Esophagus muscularis mucosa (tissue), 4 donors: Measurements from ENCODE around the gene SLC25A25. TPM values are rescaled to one million over a fixed set of nuclear protein-coding genes. Genes with fewer than 3 reads are reported as not detected.

Experiments
- DNase-seq: peaks from one replicate; pipeline ENCODE4 v3.0.0-alpha.2; 2017; ENCODE audit errors: extremely low spot score
- H3K27ac ChIP-seq, 4 donors: fragments of 200-600 bp; sonication (generic); replicated peaks in 1 of 4; 1 replicate in 3 of 4; 2 replicates in 1 of 4; pipeline ENCODE4 v1.5.1; 2016 to 2019; ENCODE audit warnings: mild to moderate bottlenecking in 1 of 4
- H3K27me3 ChIP-seq, 4 donors: fragments of 200-600 bp; sonication (generic); one replicate each; pipeline versions ENCODE4 v1.5.1 to v1.6.0; 2016 to 2019
- H3K36me3 ChIP-seq, 4 donors: fragments of 200-600 bp; sonication (generic); one replicate each; pipeline ENCODE4 v1.5.1; 2016 to 2019
- H3K4me1 ChIP-seq, 4 donors: fragments of 200-600 bp; sonication (generic); one replicate each; pipeline ENCODE4 v1.5.1; 2016 to 2019
- H3K4me3 ChIP-seq, 4 donors: fragments of 200-600 bp; sonication (generic); 1 replicate in 2 of 4; 2 replicates in 2 of 4; pipeline ENCODE4 v1.5.1; 2016 to 2019; ENCODE audit warnings: mild to moderate bottlenecking in 4 of 4, moderate library complexity in 1 of 4
- H3K9me3 ChIP-seq, 4 donors: fragments of 200-600 bp; sonication (generic); 1 replicate in 3 of 4; 2 replicates in 1 of 4; pipeline ENCODE4 v1.5.1; 2016 to 2019
- EP300 ChIP-seq: sonication (generic); formaldehyde crosslinking; IDR thresholded peaks from one replicate; pipeline ENCODE4 v1.6.1; 2017; ENCODE audit warnings: antibody characterized with exemption
- POLR2A ChIP-seq: fragments of 450-650 bp; IDR thresholded peaks from one replicate; pipeline ENCODE4 v1.6.1; 2017; ENCODE audit warnings: antibody characterized with exemption, moderate library complexity, mild to moderate bottlenecking, low read depth
- POLR2AphosphoS5 ChIP-seq, 2 donors: sonication (generic); formaldehyde crosslinking; IDR thresholded peaks; one replicate each; pipeline ENCODE4 v1.6.1; 2017; ENCODE audit warnings: antibody characterized with exemption in 2 of 2
- WGBS: methylation state at CpG from one replicate; pipeline ENCODE4 v1.1.5; 2018; 5-methylcytosine and 5-hydroxymethylcytosine counted together
- intact Hi-C: fragments of 100-400 bp; cut with DNase I; formaldehyde crosslinking; loops from one replicate; pipeline ENCODE4 v1.15.1; 2023
- total RNA-seq, 4 donors: library from RNA; depleted of rRNA; stranded (reverse); fragments of >200 nt; gene quantifications; one replicate each; pipeline versions ENCODE4 v1.1.0 to v1.2.1, GENCODE V29; 2016
- TF ChIP-seq, protein P1 (sequence below), 3 experiments: fragments of 200-600 bp in 2 of 3; fragments of 450-650 bp in 1 of 3; sonication (generic) in 2 of 3; IDR thresholded peaks; one replicate each; pipeline ENCODE4 v1.5.1; 2017 to 2019; ENCODE audit warnings: antibody characterized with exemption in 3 of 3, mild to moderate bottlenecking in 2 of 3, moderate library complexity in 1 of 3

Gene SLC25A25
- total RNA-seq, 4 donors from 2014 or later: 14.5 to 140 (median 21.3) TPM

- H3K27ac ChIP-seq: no peak overlapping the region
- DNase-seq: no peak
- TF ChIP-seq, protein P1, sequence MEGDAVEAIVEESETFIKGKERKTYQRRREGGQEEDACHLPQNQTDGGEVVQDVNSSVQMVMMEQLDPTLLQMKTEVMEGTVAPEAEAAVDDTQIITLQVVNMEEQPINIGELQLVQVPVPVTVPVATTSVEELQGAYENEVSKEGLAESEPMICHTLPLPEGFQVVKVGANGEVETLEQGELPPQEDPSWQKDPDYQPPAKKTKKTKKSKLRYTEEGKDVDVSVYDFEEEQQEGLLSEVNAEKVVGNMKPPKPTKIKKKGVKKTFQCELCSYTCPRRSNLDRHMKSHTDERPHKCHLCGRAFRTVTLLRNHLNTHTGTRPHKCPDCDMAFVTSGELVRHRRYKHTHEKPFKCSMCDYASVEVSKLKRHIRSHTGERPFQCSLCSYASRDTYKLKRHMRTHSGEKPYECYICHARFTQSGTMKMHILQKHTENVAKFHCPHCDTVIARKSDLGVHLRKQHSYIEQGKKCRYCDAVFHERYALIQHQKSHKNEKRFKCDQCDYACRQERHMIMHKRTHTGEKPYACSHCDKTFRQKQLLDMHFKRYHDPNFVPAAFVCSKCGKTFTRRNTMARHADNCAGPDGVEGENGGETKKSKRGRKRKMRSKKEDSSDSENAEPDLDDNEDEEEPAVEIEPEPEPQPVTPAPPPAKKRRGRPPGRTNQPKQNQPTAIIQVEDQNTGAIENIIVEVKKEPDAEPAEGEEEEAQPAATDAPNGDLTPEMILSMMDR (IDR thresholded peaks at IDR 0.05): no peak
- no peaks in the 10 kb centered on the region for H3K9me3 ChIP-seq
- no peaks in the 10 kb centered on the region for H3K27me3 ChIP-seq
- WGBS: 100% methylated on average over 1 of the region's 3 CpGs
- H3K4me3 ChIP-seq: no peak overlapping the region
- intact Hi-C loops: no loop called here
- no peaks in the 10 kb centered on the region for H3K36me3 ChIP-seq
- H3K4me1 ChIP-seq: no peaks in the 10 kb centered on the region
Measured at GRCh38 chr9:128138001-128138400, 70.0 kb downstream of the SLC25A25 start.

DNA sequence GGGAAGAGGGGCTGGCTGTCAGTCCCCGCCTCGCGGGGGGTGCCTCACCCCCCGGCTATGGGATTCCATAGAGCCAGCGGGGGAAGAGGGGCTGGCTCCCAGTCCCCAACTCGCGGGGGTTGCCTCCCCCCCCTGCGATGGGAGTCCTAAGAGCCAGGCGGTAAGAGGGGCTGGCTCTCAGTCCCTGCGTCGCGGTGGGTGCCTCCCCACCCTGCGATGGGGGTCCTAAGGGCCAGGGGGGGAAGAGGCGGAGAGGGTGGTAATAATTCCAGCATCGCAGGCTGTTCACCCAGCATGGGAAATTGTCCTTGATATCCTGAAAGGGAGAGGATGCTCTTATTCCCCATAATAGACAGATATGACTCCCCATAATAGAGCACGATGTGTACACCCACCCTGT lies 71.6 kb downstream of the SLC25A25 start:
- H3K27ac ChIP-seq: no peak overlapping the region
- H3K27me3 ChIP-seq: no peaks in the 10 kb centered on the region
- DNase-seq: no peak
- H3K36me3 ChIP-seq: no peaks in the 10 kb centered on the region
- H3K9me3 ChIP-seq: no peaks in the 10 kb centered on the region
- 69% methylated on average over 2 of the region's 16 CpGs for WGBS
- H3K4me3 ChIP-seq: no peak overlapping the region
- TF ChIP-seq, protein P1 (IDR thresholded peaks at IDR 0.05): no peak
- TF ChIP-seq EP300 (no peak), POLR2AphosphoS5 (IDR thresholded peaks at IDR 0.05) (no peak), POLR2A (no peak)
- intact Hi-C loops: no loop called here
- H3K4me1 ChIP-seq: no peaks in the 10 kb centered on the region

DNA sequence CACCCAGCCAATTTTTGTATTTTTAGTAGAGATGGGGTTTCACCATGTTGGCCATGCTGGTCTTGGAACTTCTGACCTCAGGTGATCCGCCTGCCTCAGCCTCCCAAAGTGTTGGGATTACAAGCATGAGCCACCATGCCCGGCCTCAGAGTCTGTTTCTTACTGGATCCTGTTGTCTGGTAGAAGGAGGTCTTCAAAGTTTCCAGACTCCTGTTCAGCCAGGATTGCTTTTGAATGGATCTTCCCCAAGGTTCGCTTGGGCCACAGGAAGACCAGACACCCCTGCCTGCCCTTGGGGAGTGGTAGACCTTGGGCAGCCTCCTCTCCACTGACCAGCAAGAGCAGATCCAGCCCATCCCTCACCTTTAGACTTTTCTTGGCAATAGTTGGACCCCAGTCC lies 73.6 kb downstream of the SLC25A25 start:
- Histone ChIP-seq H3K9me3 (no peaks in the 10 kb centered on the region), H3K36me3 (no peaks in the 10 kb centered on the region), H3K27ac (no peak overlapping the region), H3K27me3 (no peaks in the 10 kb centered on the region), H3K4me3 (no peak overlapping the region), H3K4me1 (no peaks in the 10 kb centered on the region)
- WGBS: 94% methylated on average over 3 of the region's 3 CpGs
- TF ChIP-seq POLR2A (no peak), EP300 (no peak), POLR2AphosphoS5 (IDR thresholded peaks at IDR 0.05) (no peak)
- TF ChIP-seq, protein P1 (IDR thresholded peaks at IDR 0.05): no peak
- intact Hi-C loops: no loop called here
- DNase-seq: no peak

DNA sequence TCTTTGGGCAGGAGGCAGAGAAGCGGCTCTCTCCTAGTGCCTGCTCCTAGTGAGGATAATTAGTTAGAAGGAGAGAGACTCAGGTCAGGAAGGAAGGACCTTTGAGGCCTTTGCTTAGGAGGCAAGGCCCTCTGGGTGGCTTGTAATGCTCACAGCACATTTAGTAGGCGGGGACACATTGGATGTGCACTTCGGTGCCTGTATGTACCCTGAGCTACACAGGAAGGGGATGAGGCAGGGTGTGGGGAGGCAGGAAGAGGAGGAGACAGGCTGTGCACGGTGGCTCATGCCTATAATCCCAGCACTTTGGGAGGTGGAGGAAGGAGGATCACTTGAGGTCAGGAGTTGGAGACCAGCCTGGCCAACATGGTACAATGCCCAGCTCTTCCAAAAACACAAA lies 74.0 kb downstream of the SLC25A25 start:
- H3K4me1 ChIP-seq: no peaks in the 10 kb centered on the region
- WGBS: 80% methylated on average over 4 of the region's 4 CpGs
- H3K9me3 ChIP-seq: no peaks in the 10 kb centered on the region
- TF ChIP-seq EP300 (no peak), POLR2AphosphoS5 (IDR thresholded peaks at IDR 0.05) (no peak), POLR2A (no peak)
- TF ChIP-seq, protein P1 (IDR thresholded peaks at IDR 0.05): no peak
- H3K27ac ChIP-seq: no peak overlapping the region
- H3K27me3 ChIP-seq: no peaks in the 10 kb centered on the region
- no peak for DNase-seq
- H3K36me3 ChIP-seq: no peaks in the 10 kb centered on the region
- intact Hi-C loops: no loop called here
- H3K4me3 ChIP-seq: no peak overlapping the region

- Histone ChIP-seq H3K4me1 (no peaks in the 10 kb centered on the region), H3K36me3 (no peaks in the 10 kb centered on the region), H3K4me3 (no peak overlapping the region), H3K27me3 (no peaks in the 10 kb centered on the region), H3K9me3 (no peaks in the 10 kb centered on the region), H3K27ac (no peak overlapping the region)
- WGBS: 93% methylated on average over 2 of the region's 2 CpGs
- intact Hi-C loops: no loop called here
- TF ChIP-seq EP300: no peak
- TF ChIP-seq POLR2AphosphoS5 (IDR thresholded peaks at IDR 0.05): no peak
- no peak for DNase-seq
Measured at GRCh38 chr9:128142596-128142995, 74.6 kb downstream of the SLC25A25 start.
